SK-N-MC (cell line): ENCODE data around the gene SLC16A5.

Experiments used
- DNase-seq: peaks from one replicate; pipeline ENCODE4 v3.0.0-alpha.2; 2011; ENCODE audit warnings: low read depth, low spot score
- H3K27ac ChIP-seq: fragments of 200-600 bp; sonication (generic); 2 replicates; pipeline ENCODE4 v1.5.1; 2016; ENCODE audit warnings: mixed run types
- H3K36me3 ChIP-seq: fragments of 200-600 bp; sonication (generic); 2 replicates; pipeline ENCODE4 v1.6.1; 2017; ENCODE audit warnings: antibody characterized with exemption, low read length, mixed read lengths; ENCODE audit not compliant: insufficient read depth
- H3K4me3 ChIP-seq: fragments of 200-600 bp; sonication (generic); 2 replicates; pipeline ENCODE4 v1.5.1; 2016
- H3K9ac ChIP-seq: fragments of 200-600 bp; sonication (generic); 2 replicates; pipeline ENCODE4 v1.8.0; 2017; ENCODE audit warnings: mixed run types, mixed read lengths; ENCODE audit not compliant: insufficient read length
- H3K9me3 ChIP-seq: fragments of 200-600 bp; sonication (generic); 2 replicates; pipeline ENCODE4 v1.6.1; 2017; ENCODE audit warnings: low read depth, mild to moderate bottlenecking, antibody characterized with exemption, low read length, moderate library complexity, mixed read lengths
- EZH2 ChIP-seq: fragments of 200-600 bp; sonication (generic); IDR thresholded peaks from one replicate; pipeline ENCODE4 v1.6.1; 2017; ENCODE audit warnings: antibody characterized with exemption
- FOXP2 ChIP-seq: optimal IDR thresholded peaks from 2 replicates; pipeline ENCODE3; 2011; ENCODE audit warnings: mild to moderate bottlenecking, moderate library complexity; ENCODE audit not compliant: insufficient read depth; ENCODE audit errors: extremely low read length, control extremely low read depth
- POLR2AphosphoS5 ChIP-seq: IDR thresholded peaks from 2 replicates; pipeline ENCODE4 v1.6.1; 2012; ENCODE audit warnings: mild to moderate bottlenecking, low read depth, low read length, borderline replicate concordance

Gene SLC16A5

DNA sequence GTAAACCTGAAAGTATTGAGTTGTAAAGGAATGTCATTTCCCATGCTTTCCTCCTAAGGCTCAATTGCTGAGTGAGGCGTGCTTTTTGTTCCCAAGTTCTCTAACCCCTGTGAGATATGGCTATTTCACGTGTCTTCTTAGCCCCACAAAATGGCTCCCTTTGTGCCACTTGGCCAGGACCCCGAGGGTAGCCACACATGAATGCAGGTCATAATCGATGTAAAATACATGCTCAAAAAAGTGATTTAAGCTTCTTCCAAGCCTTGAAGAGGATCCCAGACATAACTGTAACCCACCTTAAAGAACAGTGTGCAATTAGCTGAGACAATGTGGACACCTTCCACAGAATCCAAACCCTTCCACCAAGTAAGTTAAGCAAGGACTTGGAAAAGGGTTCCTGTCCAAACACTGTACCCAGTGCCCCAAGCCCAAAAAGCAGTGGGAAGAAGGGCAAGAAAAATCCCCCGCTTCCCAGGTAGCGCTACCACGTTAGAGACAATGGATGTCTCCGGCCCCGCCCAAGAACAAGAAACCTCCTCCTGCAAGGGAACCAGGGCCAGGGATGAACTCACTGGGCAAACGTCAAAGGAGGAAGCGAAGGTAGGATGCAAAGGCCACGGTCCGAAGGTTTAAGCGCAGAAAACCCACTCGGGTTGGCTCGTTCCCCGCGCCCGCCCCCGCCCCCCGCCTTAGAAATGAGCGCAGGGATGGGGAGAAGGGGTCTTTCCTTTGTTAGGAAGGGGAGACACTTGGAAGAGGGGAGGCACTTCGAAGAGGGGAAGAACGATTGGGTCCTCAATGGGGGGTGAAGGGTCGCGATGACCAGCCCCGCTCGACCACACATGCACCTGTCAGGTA, 65.4 kb downstream of the SLC16A5 start:
- Histone ChIP-seq H3K36me3 (peaks cover 10% of the 10 kb centered on the region), H3K27ac (peak overlapping the region; percentile 71)

DNA sequence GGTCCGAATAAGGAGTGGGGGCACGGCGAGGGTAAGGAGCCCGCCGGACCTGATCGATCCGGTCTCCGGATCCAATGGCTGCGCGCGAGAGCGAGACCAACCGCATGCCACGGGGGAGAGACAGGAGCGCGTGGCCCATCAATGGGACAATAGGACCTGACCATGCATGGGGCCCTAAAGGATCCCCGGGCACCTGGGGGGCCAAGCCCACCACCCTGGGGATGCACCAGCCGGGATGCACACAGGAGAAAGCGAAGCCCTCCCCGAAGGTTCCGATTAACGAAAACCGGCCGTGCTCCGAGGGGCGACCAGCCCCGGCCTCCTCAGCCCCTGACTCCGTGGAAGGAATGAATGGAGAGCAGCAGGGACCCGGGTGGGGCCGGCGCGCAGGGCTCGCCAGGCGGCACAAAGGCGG, 66.0 kb downstream of the SLC16A5 start:
- Histone ChIP-seq H3K4me3 (peak overlapping the region; percentile 86), H3K27ac (peak overlapping the region; percentile 71), H3K9ac (peak overlapping the region; percentile 86), H3K36me3 (peaks cover 4% of the 10 kb centered on the region), H3K9me3 (no peaks in the 10 kb centered on the region)
- DNase-seq, result no peak
- TF ChIP-seq FOXP2 (no peak), EZH2 (no peak), POLR2AphosphoS5 (no peak)

More for the DNA sequence above, 65.4 kb downstream of the SLC16A5 start:
- Histone ChIP-seq H3K9me3 (no peaks in the 10 kb centered on the region), H3K4me3 (peak overlapping the region; percentile 86), H3K9ac (peak overlapping the region; percentile 86)
- DNase-seq, result no peak
- TF ChIP-seq FOXP2 (no peak), POLR2AphosphoS5 (peak; percentile 20; the same call in 1 of the 2 replicates)

DNA sequence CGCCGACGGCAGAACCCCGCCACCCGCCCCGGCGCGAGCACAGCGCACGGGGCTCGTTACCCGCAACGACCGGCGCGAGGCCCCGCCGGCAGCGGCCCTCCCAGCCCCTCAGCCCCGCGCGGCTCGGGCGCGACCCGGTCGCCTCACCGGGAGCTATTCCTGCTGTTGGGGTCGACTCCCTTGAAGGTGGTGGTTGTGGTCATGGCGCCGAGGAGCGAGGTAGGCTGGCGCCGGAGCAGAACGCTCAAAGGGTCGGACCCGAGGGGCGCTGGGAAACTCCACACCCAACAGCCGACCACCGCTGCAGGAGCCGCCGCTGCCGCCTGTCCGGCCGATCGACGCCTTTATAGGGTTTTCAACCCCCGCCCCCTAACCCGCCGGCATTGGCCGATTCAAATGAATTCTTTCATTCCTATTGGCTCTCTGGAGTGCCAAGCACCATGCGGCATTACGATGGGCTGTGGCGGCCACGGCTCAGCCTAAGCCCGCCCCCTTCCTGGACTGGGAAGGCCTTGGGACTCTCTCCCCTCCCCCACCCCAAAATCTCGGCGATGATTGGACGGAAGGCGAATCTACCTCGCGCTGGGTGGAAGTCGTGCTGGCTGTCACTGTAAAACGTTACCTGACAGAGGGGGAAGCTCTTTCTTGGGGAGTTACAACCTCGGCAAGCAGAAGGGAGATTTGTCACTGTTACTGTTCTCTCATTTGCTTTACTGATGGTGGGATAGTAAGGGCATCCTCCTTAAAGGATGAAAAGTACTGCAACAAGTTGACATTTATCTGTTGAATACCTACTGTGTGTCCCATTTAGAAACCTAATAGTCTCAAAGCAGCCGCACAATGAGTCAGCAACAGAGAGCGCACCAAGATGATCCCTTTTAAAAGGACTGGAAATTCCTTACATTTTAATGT, 66.7 kb downstream of the SLC16A5 start, which contains the start of gene JPT1:
JPT1 (minus strand) TSS at position 318 of the 912 bp plus-strand sequence; CDS start at position 203, 115 bp downstream.
- DNase-seq, result peak; percentile 90
- no peak for TF ChIP-seq FOXP2
- TF ChIP-seq POLR2AphosphoS5, result peak; percentile 99
- no peak for TF ChIP-seq EZH2
- Histone ChIP-seq H3K9ac (peak within 1 kb of the TSS; percentile 86), H3K9me3 (no peaks in the 10 kb centered on the region), H3K36me3 (peaks cover 4% of the 10 kb centered on the region), H3K27ac (peak within 1 kb of the TSS; percentile 71), H3K4me3 (peak within 1 kb of the TSS; percentile 86)

DNA sequence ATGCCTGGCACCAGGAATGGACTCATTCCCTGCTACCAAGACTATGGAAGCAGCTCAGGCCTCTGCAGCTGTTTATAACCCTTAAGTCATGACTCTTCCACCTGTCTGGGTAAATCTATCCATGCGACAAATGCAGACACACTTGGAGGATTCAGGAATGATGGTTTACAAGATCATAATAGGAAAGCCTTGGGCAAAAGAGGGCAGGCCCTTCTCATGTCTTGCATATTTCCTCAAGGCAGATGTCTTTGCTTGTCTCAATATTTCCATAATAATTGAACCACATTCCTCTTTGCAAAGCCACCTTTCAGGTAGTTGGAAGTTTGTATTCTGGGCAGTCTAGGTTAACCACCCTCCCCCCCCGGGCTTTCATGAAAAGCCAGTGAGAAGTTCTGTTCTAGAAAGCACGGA, 67.4 kb downstream of the SLC16A5 start:
- no peaks in the 10 kb centered on the region for H3K9me3 ChIP-seq
- no peak overlapping the region for H3K4me3 ChIP-seq
- no peak for DNase-seq
- TF ChIP-seq POLR2AphosphoS5, result 0 out of 2 replicates have a peak, but pooled peaks have one; percentile 4
- TF ChIP-seq FOXP2, result no peak
- H3K36me3 ChIP-seq, result peaks cover 4% of the 10 kb centered on the region
- H3K9ac ChIP-seq, result no peak overlapping the region
- H3K27ac ChIP-seq, result peak overlapping the region; percentile 14; the same call in 1 of the 2 replicates
